Vagina (tissue), 2 donors: ENCODE measurements around the gene CADM2. TPM values are rescaled to one million over a fixed set of nuclear protein-coding genes. Genes with fewer than 3 reads are reported as not detected.
"Not testable (repeated sequence)": the region's sequence is repeated elsewhere in the genome, so short reads cannot be mapped to it uniquely, and the experiment has no call there.

Source experiments
- DNase-seq, 2 donors: peaks; one replicate each; pipeline ENCODE4 v3.0.0-alpha.2; 2017; ENCODE audit errors: extremely low spot score in 2 of 2
- H3K27ac ChIP-seq: fragments of 200-600 bp; sonication (generic); one replicate; pipeline ENCODE4 v1.5.1; 2019
- H3K27me3 ChIP-seq: fragments of 200-600 bp; sonication (generic); one replicate; pipeline ENCODE4 v1.5.1; 2019
- H3K36me3 ChIP-seq, 2 donors: fragments of 200-600 bp; sonication (generic); one replicate each; pipeline ENCODE4 v1.5.1; 2017 to 2019
- H3K4me1 ChIP-seq: fragments of 200-600 bp; sonication (generic); one replicate; pipeline ENCODE4 v1.5.1; 2019
- H3K4me3 ChIP-seq, 2 donors: fragments of 200-600 bp; sonication (generic); 1 replicate in 1 of 2; 2 replicates in 1 of 2; pipeline ENCODE4 v1.5.1; 2016 to 2019
- H3K9me3 ChIP-seq: fragments of 200-600 bp; sonication (generic); one replicate; pipeline ENCODE4 v1.5.1; 2019
- POLR2A ChIP-seq, 2 donors: fragments of 450-650 bp; IDR thresholded peaks; one replicate each; pipeline ENCODE4 v1.6.1; 2017; ENCODE audit warnings: antibody characterized with exemption in 2 of 2, mild to moderate bottlenecking in 2 of 2, moderate library complexity in 2 of 2
- POLR2AphosphoS5 ChIP-seq, 2 donors: sonication (generic); formaldehyde crosslinking; IDR thresholded peaks; one replicate each; pipeline ENCODE4 v1.9.0; 2017; ENCODE audit warnings: antibody characterized with exemption in 2 of 2, mild to moderate bottlenecking in 2 of 2, low read depth in 1 of 2; ENCODE audit not compliant: insufficient read depth in 1 of 2
- intact Hi-C: fragments of 100-400 bp; cut with DNase I; formaldehyde crosslinking; loops from one replicate; pipeline ENCODE4 v1.15.1; 2023
- total RNA-seq: library from RNA; depleted of rRNA; stranded (reverse); fragments of >200 nt; gene quantifications from one replicate; pipeline ENCODE4 v1.2.3, GENCODE V29; 2016
- TF ChIP-seq, protein P1 (sequence below), 3 experiments: fragments of 450-650 bp in 2 of 3; fragments of 200-600 bp in 1 of 3; sonication (generic) in 1 of 3; IDR thresholded peaks; one replicate each; pipeline ENCODE4 v1.5.1; 2017 to 2019; ENCODE audit warnings: antibody characterized with exemption in 3 of 3, mild to moderate bottlenecking in 2 of 3, moderate library complexity in 2 of 3

CADM2 gene
- total RNA-seq, 1 donor from 2014 or later = 3.7 TPM

- H3K27me3 ChIP-seq, H3K36me3 ChIP-seq, H3K4me1 ChIP-seq, DNase-seq, H3K27ac ChIP-seq, H3K9me3 ChIP-seq, intact Hi-C loops, H3K4me3 ChIP-seq: not testable (repeated sequence)
Observed at GRCh38 chr3:85507052-85507451, 548.3 kb downstream of the CADM2 start.

GRCh38 chr3:85508659-85509058, 549.9 kb downstream of the CADM2 start:
- H3K4me1 ChIP-seq = no peaks in the 10 kb centered on the region
- TF ChIP-seq POLR2A (IDR thresholded peaks at IDR 0.05) = no peak
- TF ChIP-seq, protein P1, sequence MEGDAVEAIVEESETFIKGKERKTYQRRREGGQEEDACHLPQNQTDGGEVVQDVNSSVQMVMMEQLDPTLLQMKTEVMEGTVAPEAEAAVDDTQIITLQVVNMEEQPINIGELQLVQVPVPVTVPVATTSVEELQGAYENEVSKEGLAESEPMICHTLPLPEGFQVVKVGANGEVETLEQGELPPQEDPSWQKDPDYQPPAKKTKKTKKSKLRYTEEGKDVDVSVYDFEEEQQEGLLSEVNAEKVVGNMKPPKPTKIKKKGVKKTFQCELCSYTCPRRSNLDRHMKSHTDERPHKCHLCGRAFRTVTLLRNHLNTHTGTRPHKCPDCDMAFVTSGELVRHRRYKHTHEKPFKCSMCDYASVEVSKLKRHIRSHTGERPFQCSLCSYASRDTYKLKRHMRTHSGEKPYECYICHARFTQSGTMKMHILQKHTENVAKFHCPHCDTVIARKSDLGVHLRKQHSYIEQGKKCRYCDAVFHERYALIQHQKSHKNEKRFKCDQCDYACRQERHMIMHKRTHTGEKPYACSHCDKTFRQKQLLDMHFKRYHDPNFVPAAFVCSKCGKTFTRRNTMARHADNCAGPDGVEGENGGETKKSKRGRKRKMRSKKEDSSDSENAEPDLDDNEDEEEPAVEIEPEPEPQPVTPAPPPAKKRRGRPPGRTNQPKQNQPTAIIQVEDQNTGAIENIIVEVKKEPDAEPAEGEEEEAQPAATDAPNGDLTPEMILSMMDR (IDR thresholded peaks at IDR 0.05) = no peak
- no peak for TF ChIP-seq POLR2AphosphoS5 (IDR thresholded peaks at IDR 0.05; ENCODE audit: insufficient read depth in 1 of 2, low read depth in 1 of 2)
- H3K27ac ChIP-seq = no peak overlapping the region
- no peaks in the 10 kb centered on the region for H3K27me3 ChIP-seq
- no peak overlapping the region for H3K4me3 ChIP-seq
- no peak for DNase-seq
- no peaks in the 10 kb centered on the region for H3K9me3 ChIP-seq
- intact Hi-C loops = no loop called here
- H3K36me3 ChIP-seq = no peaks in the 10 kb centered on the region

DNA sequence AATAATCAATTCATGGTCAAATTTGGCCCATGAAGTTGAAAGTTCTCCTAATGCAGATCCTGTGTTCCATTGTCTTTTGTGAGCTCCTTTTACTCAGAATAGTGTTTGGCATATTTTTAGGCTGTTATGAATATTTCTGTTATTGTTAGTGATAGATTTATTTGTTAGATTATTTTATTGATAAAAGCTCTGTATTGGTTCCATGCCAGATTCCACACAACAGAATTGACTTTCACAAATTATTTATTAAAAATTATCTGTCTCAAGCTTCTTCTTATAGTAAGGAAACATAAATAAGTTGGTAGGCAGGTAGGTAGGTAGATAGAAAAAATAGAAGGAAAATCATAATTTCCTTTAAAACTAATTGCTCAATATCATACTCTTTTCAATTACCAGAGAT, 557.4 kb downstream of the CADM2 start:
- no peak overlapping the region for H3K27ac ChIP-seq
- H3K4me3 ChIP-seq = no peak overlapping the region
- no peaks in the 10 kb centered on the region for H3K9me3 ChIP-seq
- DNase-seq = no peak
- intact Hi-C loops = no loop called here
- no peaks in the 10 kb centered on the region for H3K27me3 ChIP-seq
- no peaks in the 10 kb centered on the region for H3K4me1 ChIP-seq
- TF ChIP-seq POLR2A (IDR thresholded peaks at IDR 0.05) = no peak
- no peak for TF ChIP-seq POLR2AphosphoS5 (IDR thresholded peaks at IDR 0.05; ENCODE audit: insufficient read depth in 1 of 2, low read depth in 1 of 2)
- TF ChIP-seq, protein P1 (IDR thresholded peaks at IDR 0.05) = no peak
- H3K36me3 ChIP-seq = no peaks in the 10 kb centered on the region

GRCh38 chr3:85524104-85524503, 565.3 kb downstream of the CADM2 start:
- Histone ChIP-seq H3K36me3 (no peaks in the 10 kb centered on the region), H3K4me1 (no peaks in the 10 kb centered on the region), H3K4me3 (no peak overlapping the region), H3K27ac (no peak overlapping the region), H3K27me3 (no peaks in the 10 kb centered on the region), H3K9me3 (no peaks in the 10 kb centered on the region)
- no peak for DNase-seq
- TF ChIP-seq POLR2A (IDR thresholded peaks at IDR 0.05) = no peak
- no peak for TF ChIP-seq POLR2AphosphoS5 (IDR thresholded peaks at IDR 0.05; ENCODE audit: insufficient read depth in 1 of 2, low read depth in 1 of 2)
- TF ChIP-seq, protein P1 (IDR thresholded peaks at IDR 0.05) = no peak
- intact Hi-C loops = no loop called here

DNA sequence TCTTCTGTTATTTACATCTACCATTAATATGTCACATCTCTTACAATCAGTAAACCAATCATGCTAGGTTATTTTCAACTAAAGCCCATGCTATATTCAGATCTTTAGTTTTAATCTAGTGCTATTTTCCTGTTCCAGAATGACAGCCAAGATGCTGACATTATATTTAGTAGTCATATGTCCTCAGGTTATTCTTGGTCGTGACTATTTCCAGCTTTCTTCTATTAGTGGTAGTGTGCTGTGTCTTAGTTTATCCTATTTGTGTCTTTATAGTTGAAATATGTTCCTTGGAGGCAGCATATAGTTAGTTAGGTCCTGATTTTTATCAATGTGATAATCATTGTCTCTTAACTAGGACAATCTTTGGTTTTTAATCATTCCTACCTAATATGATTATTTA, 566.5 kb downstream of the CADM2 start:
- intact Hi-C loops = no loop called here
- Histone ChIP-seq H3K36me3 (no peaks in the 10 kb centered on the region), H3K4me3 (no peak overlapping the region), H3K4me1 (no peaks in the 10 kb centered on the region), H3K27me3 (no peaks in the 10 kb centered on the region), H3K9me3 (no peaks in the 10 kb centered on the region), H3K27ac (no peak overlapping the region)
- no peak for DNase-seq
- TF ChIP-seq POLR2AphosphoS5 (IDR thresholded peaks at IDR 0.05; ENCODE audit: insufficient read depth in 1 of 2, low read depth in 1 of 2) (no peak), POLR2A (IDR thresholded peaks at IDR 0.05) (no peak)
- TF ChIP-seq, protein P1 (IDR thresholded peaks at IDR 0.05) = no peak

DNA sequence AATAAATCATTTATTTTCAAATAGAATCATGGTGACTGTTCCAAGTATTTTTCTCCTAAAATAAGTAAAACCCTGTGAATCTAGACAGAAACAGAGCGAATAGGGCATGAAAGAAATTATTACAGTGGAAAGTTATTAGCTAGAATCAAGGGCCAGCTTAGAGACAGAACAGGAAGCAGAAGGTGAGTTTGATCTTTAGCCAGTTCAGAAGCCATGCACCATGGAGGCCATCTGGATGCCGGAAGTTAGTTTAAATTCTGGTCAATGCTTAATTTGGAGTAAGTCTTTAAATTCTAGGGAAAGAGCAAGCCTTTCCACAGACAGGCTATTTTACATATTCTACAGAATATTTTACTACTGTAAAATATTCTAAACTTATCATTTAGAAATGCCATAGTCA, 574.8 kb downstream of the CADM2 start:
- no peaks in the 10 kb centered on the region for H3K27me3 ChIP-seq
- TF ChIP-seq POLR2A (IDR thresholded peaks at IDR 0.05) (no peak), POLR2AphosphoS5 (IDR thresholded peaks at IDR 0.05; ENCODE audit: insufficient read depth in 1 of 2, low read depth in 1 of 2) (no peak)
- TF ChIP-seq, protein P1 (IDR thresholded peaks at IDR 0.05) = no peak
- no peak for DNase-seq
- no peaks in the 10 kb centered on the region for H3K9me3 ChIP-seq
- intact Hi-C loops = no loop called here
- H3K4me1 ChIP-seq = no peaks in the 10 kb centered on the region
- H3K27ac ChIP-seq = no peak overlapping the region
- no peak overlapping the region for H3K4me3 ChIP-seq
- no peaks in the 10 kb centered on the region for H3K36me3 ChIP-seq
